A549 (cell line): ENCODE measurements around the gene GNAT3. TPM values are rescaled to one million over a fixed set of nuclear protein-coding genes. Genes with fewer than 3 reads are reported as not detected.

Experiments
- ATAC-seq, 2 experiments: fragments of 200-7000 bp in 1 of 2; fragments of >200 bp in 1 of 2; cut with Nextera tagmentation in 1 of 2; cut with Tn5 transposase in 1 of 2; 3 replicates each; pipeline versions ENCODE4 v1.8.0 to v1.9.1; 2018 to 2020; ENCODE audit warnings: mild to moderate bottlenecking in 1 of 2, moderate library complexity in 1 of 2
- CTCF ChIA-PET: fragments of 300-600 bp; sonication (Branson Sonifier 250); formaldehyde crosslinking; extraction: SDS; loops from one replicate; lab custom pipeline; 2021; ENCODE audit warnings: antibody characterized with exemption, inconsistent platforms; lab: Yijun Ruan, JAX
- POLR2A ChIA-PET: fragments of 350-600 bp; formaldehyde crosslinking; extraction: SDS; loops from one replicate; lab custom pipeline; 2021; ENCODE audit warnings: antibody characterized with exemption, inconsistent platforms; lab: Yijun Ruan, JAX
- DNase-seq, 2 experiments: peaks; one replicate each; pipeline versions ENCODE4 v3.0.0 to v3.0.0-alpha.2; 2011 to 2016; ENCODE audit warnings: low read depth in 1 of 2, low spot score in 1 of 2
- FAIRE-seq: peaks from 2 replicates; lab custom pipeline; 2011; peaks lifted over from hg19 to GRCh38; lab: Jason Lieb, UNC
- H3K27ac ChIP-seq, 2 experiments: fragments of >200 bp; sonication (Bioruptor Twin); formaldehyde crosslinking; 3 replicates each; pipeline ENCODE4 v1.5.1; 2016 to 2017
- H3K4me1 ChIP-seq: fragments of >200 bp; sonication (Bioruptor Twin); formaldehyde crosslinking; 3 replicates; pipeline ENCODE4 v1.6.1; 2016
- H3K4me2 ChIP-seq: fragments of >200 bp; sonication (Bioruptor Twin); formaldehyde crosslinking; 3 replicates; pipeline ENCODE4 v1.6.1; 2016
- H3K4me3 ChIP-seq: fragments of >200 bp; sonication (Bioruptor Twin); formaldehyde crosslinking; 3 replicates; pipeline ENCODE4 v1.5.1; 2016
- H3K9me3 ChIP-seq: fragments of >200 bp; sonication (Bioruptor Twin); formaldehyde crosslinking; 3 replicates; pipeline ENCODE4 v1.6.1; 2016
- ATOH8 ChIP-seq: fragments of 250-450 bp; sonication (Bioruptor Pico); IDR thresholded peaks from 2 replicates; pipeline ENCODE4 v1.5.0; 2020; ENCODE audit warnings: low read depth, mild to moderate bottlenecking, moderate library complexity
- BCL3 ChIP-seq: fragments of >200 bp; sonication (Bioruptor Twin); formaldehyde crosslinking; IDR thresholded peaks from 3 replicates; pipeline ENCODE4 v1.6.1; 2016
- EP300 ChIP-seq, 2 experiments: fragments of >200 bp; sonication (Bioruptor Twin); formaldehyde crosslinking; IDR thresholded peaks; 2 replicates in 1 of 2; 3 replicates in 1 of 2; pipeline ENCODE4 v1.6.1; 2016 to 2017
- ESRRA ChIP-seq: fragments of 150-350 bp; IDR thresholded peaks from 2 replicates; pipeline ENCODE4 v1.6.1; 2014; ENCODE audit warnings: mild to moderate bottlenecking, low read length, borderline replicate concordance
- FOSL2 ChIP-seq, 2 experiments: fragments of 450-650 bp in 1 of 2; fragments of >200 bp in 1 of 2; sonication (Bioruptor Twin) in 1 of 2; formaldehyde crosslinking; IDR thresholded peaks; 2 replicates each; pipeline versions ENCODE4 v1.5.0 to v1.6.1; 2016 to 2020; ENCODE audit warnings: mild to moderate bottlenecking in 1 of 2, moderate library complexity in 1 of 2
- HDAC2 ChIP-seq: fragments of 200-600 bp; sonication (generic); IDR thresholded peaks from 2 replicates; pipeline ENCODE4 v1.6.1; 2016
- HEYL ChIP-seq: fragments of 250-450 bp; sonication (Bioruptor Pico); IDR thresholded peaks from 2 replicates; pipeline ENCODE4 v1.8.0; 2021; ENCODE audit warnings: mild to moderate bottlenecking, moderate library complexity
- MAX ChIP-seq: IDR thresholded peaks from 2 replicates; pipeline ENCODE4 v1.6.1; 2012
- MYC ChIP-seq: IDR thresholded peaks from 2 replicates; pipeline ENCODE4 v1.6.1; 2012; ENCODE audit warnings: mild to moderate bottlenecking, inconsistent platforms, low read length, improper control_type of control experiment, borderline replicate concordance
- RAD21 ChIP-seq, 2 experiments: fragments of >200 bp in 1 of 2; sonication (Bioruptor Twin) in 1 of 2; formaldehyde crosslinking in 1 of 2; IDR thresholded peaks in 1 of 2; conservative IDR thresholded peaks in 1 of 2; 2 replicates in 1 of 2; 3 replicates in 1 of 2; pipeline ENCODE4 v1.6.1; 2012 to 2018; ENCODE audit warnings: inconsistent platforms in 1 of 2
- RNF2 ChIP-seq: fragments of 200-600 bp; sonication (generic); IDR thresholded peaks from 2 replicates; pipeline ENCODE4 v1.6.1; 2016; ENCODE audit warnings: low read depth, mild to moderate bottlenecking, antibody characterized with exemption, moderate library complexity, borderline replicate concordance
- SREBF2 ChIP-seq: fragments of 450-650 bp; IDR thresholded peaks from 2 replicates; pipeline ENCODE4 v1.6.1; 2014; ENCODE audit warnings: mild to moderate bottlenecking, moderate library complexity
- TFCP2L1 ChIP-seq: fragments of 250-450 bp; sonication (Bioruptor Pico); IDR thresholded peaks from 2 replicates; pipeline ENCODE4 v1.5.0; 2021; ENCODE audit warnings: mild to moderate bottlenecking
- ZC3H11A ChIP-seq: fragments of 450-650 bp; IDR thresholded peaks from 2 replicates; pipeline ENCODE4 v1.6.1; 2014; ENCODE audit warnings: antibody characterized with exemption, mild to moderate bottlenecking
- ZFP36 ChIP-seq: fragments of 450-650 bp; IDR thresholded peaks from 2 replicates; pipeline ENCODE4 v1.6.1; 2014; ENCODE audit warnings: borderline replicate concordance; ENCODE audit not compliant: partially characterized antibody
- WGBS: methylation state at CpG from one replicate; pipeline ENCODE4 v1.1.6; 2017; ENCODE audit errors: missing lambda C conversion rate; 5-methylcytosine and 5-hydroxymethylcytosine counted together
- polyA plus RNA-seq, 4 experiments: library from polyadenylated mRNA; depleted of rRNA in 3 of 4; stranded (reverse); fragments of >200 nt; fragmentation: RNase III in 1 of 4; extraction: RNeasy Plus Mini Kit Qiagen cat#74134 plus additional on column Dnase treatment in 1 of 4; gene quantifications; 2 replicates in 3 of 4; 3 replicates in 1 of 4; pipeline ENCODE4 v1.2.3, GENCODE V29; 2011 to 2017
- TF ChIP-seq, protein P1 (sequence below): fragments of 200-600 bp; sonication (generic); IDR thresholded peaks from 2 replicates; pipeline ENCODE4 v1.6.1; 2016; ENCODE audit warnings: antibody characterized with exemption, mild to moderate bottlenecking, moderate library complexity
- TF ChIP-seq, protein P2 (sequence below): fragments of >200 bp; sonication (Bioruptor Twin); formaldehyde crosslinking; IDR thresholded peaks from 3 replicates; pipeline ENCODE4 v1.5.1; 2016
- TF ChIP-seq, protein P3 (sequence below): fragments of 150-350 bp; IDR thresholded peaks from 2 replicates; pipeline ENCODE4 v1.6.1; 2014; ENCODE audit warnings: low read depth, mild to moderate bottlenecking, low read length
- TF ChIP-seq, protein P4 (sequence below): fragments of 250-450 bp; sonication (Bioruptor Pico); IDR thresholded peaks from 2 replicates; pipeline ENCODE4 v1.5.0; 2021; ENCODE audit warnings: mild to moderate bottlenecking, moderate library complexity, borderline replicate concordance

The GNAT3 gene
- polyA plus RNA-seq, 2 of the 4 experiments (the other 2 are of a cell fraction) = not detected

DNA sequence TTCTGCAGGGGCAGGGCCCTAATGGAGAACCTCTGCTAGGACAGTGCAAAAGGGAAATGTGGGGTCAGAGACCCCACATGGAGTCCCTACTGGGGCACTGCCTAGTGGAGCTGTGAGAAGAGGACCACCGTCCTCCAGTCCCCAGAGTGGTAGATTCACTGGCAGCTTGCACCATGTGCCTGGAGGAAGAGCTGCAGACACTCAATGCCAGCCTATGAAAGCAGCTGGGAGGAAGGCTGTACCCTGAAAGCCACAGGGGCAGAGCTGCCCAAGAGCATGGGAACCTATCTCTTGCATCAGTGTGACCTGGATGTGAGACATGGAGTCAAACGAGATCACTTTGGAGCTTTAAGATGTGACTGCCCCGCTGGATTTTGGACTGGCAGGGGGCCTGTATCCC is 20.3 kb upstream of the GNAT3 start (continued):
- TF ChIP-seq, protein P1, sequence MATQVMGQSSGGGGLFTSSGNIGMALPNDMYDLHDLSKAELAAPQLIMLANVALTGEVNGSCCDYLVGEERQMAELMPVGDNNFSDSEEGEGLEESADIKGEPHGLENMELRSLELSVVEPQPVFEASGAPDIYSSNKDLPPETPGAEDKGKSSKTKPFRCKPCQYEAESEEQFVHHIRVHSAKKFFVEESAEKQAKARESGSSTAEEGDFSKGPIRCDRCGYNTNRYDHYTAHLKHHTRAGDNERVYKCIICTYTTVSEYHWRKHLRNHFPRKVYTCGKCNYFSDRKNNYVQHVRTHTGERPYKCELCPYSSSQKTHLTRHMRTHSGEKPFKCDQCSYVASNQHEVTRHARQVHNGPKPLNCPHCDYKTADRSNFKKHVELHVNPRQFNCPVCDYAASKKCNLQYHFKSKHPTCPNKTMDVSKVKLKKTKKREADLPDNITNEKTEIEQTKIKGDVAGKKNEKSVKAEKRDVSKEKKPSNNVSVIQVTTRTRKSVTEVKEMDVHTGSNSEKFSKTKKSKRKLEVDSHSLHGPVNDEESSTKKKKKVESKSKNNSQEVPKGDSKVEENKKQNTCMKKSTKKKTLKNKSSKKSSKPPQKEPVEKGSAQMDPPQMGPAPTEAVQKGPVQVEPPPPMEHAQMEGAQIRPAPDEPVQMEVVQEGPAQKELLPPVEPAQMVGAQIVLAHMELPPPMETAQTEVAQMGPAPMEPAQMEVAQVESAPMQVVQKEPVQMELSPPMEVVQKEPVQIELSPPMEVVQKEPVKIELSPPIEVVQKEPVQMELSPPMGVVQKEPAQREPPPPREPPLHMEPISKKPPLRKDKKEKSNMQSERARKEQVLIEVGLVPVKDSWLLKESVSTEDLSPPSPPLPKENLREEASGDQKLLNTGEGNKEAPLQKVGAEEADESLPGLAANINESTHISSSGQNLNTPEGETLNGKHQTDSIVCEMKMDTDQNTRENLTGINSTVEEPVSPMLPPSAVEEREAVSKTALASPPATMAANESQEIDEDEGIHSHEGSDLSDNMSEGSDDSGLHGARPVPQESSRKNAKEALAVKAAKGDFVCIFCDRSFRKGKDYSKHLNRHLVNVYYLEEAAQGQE = no peak

GRCh38 chr7:80530136-80530535 is 18.3 kb upstream of the GNAT3 start:
- TF ChIP-seq FOSL2 (IDR thresholded peaks at IDR 0.05) (no peak), FOSL2 (CRISPR knock-in tag; IDR thresholded peaks at IDR 0.05) (no peak)
- TF ChIP-seq, protein P2, sequence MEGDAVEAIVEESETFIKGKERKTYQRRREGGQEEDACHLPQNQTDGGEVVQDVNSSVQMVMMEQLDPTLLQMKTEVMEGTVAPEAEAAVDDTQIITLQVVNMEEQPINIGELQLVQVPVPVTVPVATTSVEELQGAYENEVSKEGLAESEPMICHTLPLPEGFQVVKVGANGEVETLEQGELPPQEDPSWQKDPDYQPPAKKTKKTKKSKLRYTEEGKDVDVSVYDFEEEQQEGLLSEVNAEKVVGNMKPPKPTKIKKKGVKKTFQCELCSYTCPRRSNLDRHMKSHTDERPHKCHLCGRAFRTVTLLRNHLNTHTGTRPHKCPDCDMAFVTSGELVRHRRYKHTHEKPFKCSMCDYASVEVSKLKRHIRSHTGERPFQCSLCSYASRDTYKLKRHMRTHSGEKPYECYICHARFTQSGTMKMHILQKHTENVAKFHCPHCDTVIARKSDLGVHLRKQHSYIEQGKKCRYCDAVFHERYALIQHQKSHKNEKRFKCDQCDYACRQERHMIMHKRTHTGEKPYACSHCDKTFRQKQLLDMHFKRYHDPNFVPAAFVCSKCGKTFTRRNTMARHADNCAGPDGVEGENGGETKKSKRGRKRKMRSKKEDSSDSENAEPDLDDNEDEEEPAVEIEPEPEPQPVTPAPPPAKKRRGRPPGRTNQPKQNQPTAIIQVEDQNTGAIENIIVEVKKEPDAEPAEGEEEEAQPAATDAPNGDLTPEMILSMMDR = no peak
- TF ChIP-seq, protein P3, sequence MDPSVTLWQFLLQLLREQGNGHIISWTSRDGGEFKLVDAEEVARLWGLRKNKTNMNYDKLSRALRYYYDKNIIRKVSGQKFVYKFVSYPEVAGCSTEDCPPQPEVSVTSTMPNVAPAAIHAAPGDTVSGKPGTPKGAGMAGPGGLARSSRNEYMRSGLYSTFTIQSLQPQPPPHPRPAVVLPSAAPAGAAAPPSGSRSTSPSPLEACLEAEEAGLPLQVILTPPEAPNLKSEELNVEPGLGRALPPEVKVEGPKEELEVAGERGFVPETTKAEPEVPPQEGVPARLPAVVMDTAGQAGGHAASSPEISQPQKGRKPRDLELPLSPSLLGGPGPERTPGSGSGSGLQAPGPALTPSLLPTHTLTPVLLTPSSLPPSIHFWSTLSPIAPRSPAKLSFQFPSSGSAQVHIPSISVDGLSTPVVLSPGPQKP = no peak
- H3K27ac ChIP-seq = no peak overlapping the region
- no peak for DNase-seq
- whole genome bisulfite sequencing = 97% methylated on average over 1 of the region's 1 CpG
- CTCF ChIA-PET = interaction anchor here (0.6 kb wide), 1 partner anchor 194 kb away, joined by 3 read pairs; no protein-coding TSS in a partner anchor
- H3K9me3 ChIP-seq = no peaks in the 10 kb centered on the region
- no peak for FAIRE-seq
- H3K4me1 ChIP-seq = no peaks in the 10 kb centered on the region
- H3K4me2 ChIP-seq = no peak overlapping the region
- POLR2A ChIA-PET = no interaction called here
- no peak overlapping the region for H3K4me3 ChIP-seq
- ATAC-seq = no peak

DNA sequence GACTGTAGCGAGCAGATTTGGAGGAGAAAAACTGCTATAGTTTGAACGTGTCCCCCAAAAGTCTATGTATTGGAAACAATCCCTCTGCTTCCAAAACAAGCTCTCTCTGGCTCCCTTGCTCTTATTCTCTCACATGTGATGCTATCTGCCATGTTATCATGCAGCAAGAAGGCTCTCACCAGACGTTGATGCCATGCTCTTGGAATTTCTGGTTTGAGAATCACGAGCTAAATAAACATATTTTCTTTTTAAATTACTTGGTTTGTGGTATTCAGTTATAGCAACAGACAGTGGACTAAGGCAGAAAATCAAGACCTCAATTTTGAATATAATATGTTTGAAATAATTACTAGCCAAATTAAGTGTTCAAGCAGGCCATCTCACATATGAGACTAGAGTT is 17.5 kb upstream of the GNAT3 start:
- 64% methylated on average over 4 of the region's 4 CpGs for WGBS
- Histone ChIP-seq H3K9me3 (no peaks in the 10 kb centered on the region), H3K4me2 (no peak overlapping the region), H3K4me3 (no peak overlapping the region), H3K27ac (no peak overlapping the region), H3K4me1 (no peaks in the 10 kb centered on the region)
- TF ChIP-seq ESRRA = no peak
- ChIA-PET CTCF (no interaction called here), POLR2A (no interaction called here)
- FAIRE-seq (peak; percentile 18), ATAC-seq (no peak), DNase-seq (no peak)

DNA sequence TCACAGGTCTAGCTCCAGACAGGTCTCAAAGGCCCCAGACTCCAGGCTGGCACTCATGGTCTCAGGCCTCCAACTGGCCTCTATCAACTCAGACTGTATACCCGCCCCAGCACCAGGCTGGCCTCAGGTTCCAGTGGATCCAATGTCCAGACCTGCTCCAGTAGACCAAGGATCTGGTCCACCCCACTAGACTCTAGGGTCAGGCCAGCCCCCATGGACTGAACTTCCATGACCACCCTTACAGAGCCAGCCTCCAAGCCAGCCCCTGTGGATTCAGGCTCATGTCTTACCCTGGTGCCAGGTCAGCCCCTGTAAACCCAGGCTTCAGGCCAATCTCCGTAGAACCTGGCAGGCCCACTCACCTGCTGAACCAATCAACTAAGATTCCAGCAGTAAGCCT is 16.8 kb upstream of the GNAT3 start:
- Histone ChIP-seq H3K4me2 (no peak overlapping the region), H3K4me3 (no peak overlapping the region), H3K9me3 (no peaks in the 10 kb centered on the region), H3K27ac (no peak overlapping the region; a peak in 1 of 6 replicates), H3K4me1 (no peaks in the 10 kb centered on the region)
- ChIA-PET POLR2A (no interaction called here), CTCF (no interaction called here)
- no peak for DNase-seq
- WGBS = 89% methylated on average over 2 of the region's 2 CpGs
- no peak for ATAC-seq
- no peak for FAIRE-seq
- TF ChIP-seq, protein P4, sequence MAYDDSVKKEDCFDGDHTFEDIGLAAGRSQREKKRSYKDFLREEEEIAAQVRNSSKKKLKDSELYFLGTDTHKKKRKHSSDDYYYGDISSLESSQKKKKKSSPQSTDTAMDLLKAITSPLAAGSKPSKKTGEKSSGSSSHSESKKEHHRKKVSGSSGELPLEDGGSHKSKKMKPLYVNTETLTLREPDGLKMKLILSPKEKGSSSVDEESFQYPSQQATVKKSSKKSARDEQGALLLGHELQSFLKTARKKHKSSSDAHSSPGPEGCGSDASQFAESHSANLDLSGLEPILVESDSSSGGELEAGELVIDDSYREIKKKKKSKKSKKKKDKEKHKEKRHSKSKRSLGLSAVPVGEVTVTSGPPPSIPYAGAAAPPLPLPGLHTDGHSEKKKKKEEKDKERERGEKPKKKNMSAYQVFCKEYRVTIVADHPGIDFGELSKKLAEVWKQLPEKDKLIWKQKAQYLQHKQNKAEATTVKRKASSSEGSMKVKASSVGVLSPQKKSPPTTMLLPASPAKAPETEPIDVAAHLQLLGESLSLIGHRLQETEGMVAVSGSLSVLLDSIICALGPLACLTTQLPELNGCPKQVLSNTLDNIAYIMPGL (CRISPR knock-in tag) = no peak
- TF ChIP-seq BCL3 = no peak
- TF ChIP-seq SREBF2 = no peak
- TF ChIP-seq TFCP2L1 (CRISPR knock-in tag) = no peak
- TF ChIP-seq ZFP36 = no peak
- no peak for TF ChIP-seq MAX
- no peak for TF ChIP-seq RNF2
- TF ChIP-seq HEYL (CRISPR knock-in tag) = no peak
- TF ChIP-seq FOSL2 (IDR thresholded peaks at IDR 0.05) = no peak
- no peak for TF ChIP-seq FOSL2 (CRISPR knock-in tag; IDR thresholded peaks at IDR 0.05)
- TF ChIP-seq MYC = no peak
- no peak for TF ChIP-seq ZC3H11A
- TF ChIP-seq RAD21 (conservative IDR thresholded peaks at IDR 0.05 in 1 of 2, IDR thresholded peaks at IDR 0.05 in 1 of 2) = no peak
- no peak for TF ChIP-seq ESRRA
- TF ChIP-seq HDAC2 = no peak
- TF ChIP-seq EP300 (IDR thresholded peaks at IDR 0.05) = no peak
- TF ChIP-seq ATOH8 (CRISPR knock-in tag) = no peak
